Adrenal gland (tissue), 5 donors: Measurements from ENCODE around the gene DDX5.

Experiments used
- CTCF ChIP-seq, 6 experiments: fragments of 450-650 bp in 4 of 6; fragments of 200-600 bp in 2 of 6; sonication (generic) in 1 of 6; IDR thresholded peaks; 1 replicate in 5 of 6; 2 replicates in 1 of 6; pipeline versions ENCODE4 v1.5.1 to v1.8.0; 2016 to 2021; ENCODE audit warnings: antibody characterized with exemption in 6 of 6, mild to moderate bottlenecking in 2 of 6, moderate library complexity in 1 of 6
- POLR2A ChIP-seq, 2 donors: fragments of 450-650 bp; IDR thresholded peaks; one replicate each; pipeline ENCODE4 v1.6.1; 2017; ENCODE audit warnings: antibody characterized with exemption in 2 of 2, mild to moderate bottlenecking in 2 of 2, moderate library complexity in 1 of 2
- donor health status: DM: no; HTN: no; CAD: no.

GRCh38 chr17:64466019-64466735 lies 39.9 kb downstream of the DDX5 start:
- TF ChIP-seq POLR2A (IDR thresholded peaks at IDR 0.05) (no peak), CTCF (IDR thresholded peaks at IDR 0.05) (no peak)
